Iris pigment epithelial cell (primary cell): ENCODE measurements around the gene PCNT.
"Not testable (repeated sequence)": the region's sequence is repeated elsewhere in the genome, so short reads cannot be mapped to it uniquely, and the experiment has no call there.

ENCODE experiments used
- DNase-seq: peaks from one replicate; pipeline ENCODE4 v3.0.0-alpha.2; 2011; ENCODE audit warnings: low read depth

Gene PCNT

GRCh38 chr21:46426313-46427046, 102.5 kb downstream of the PCNT start:
- DNase-seq: no peak

- DNase-seq: no peak
Measured at GRCh38 chr21:46427516-46427915, 103.6 kb downstream of the PCNT start.

GRCh38 chr21:46428286-46428685, 104.3 kb downstream of the PCNT start:
- no peak for DNase-seq

GRCh38 chr21:46428987-46429710, 105.2 kb downstream of the PCNT start:
- no peak for DNase-seq

GRCh38 chr21:46429754-46430681, 106.1 kb downstream of the PCNT start:
- no peak for DNase-seq

- no peak for DNase-seq
Measured at GRCh38 chr21:46431448-46431847, 107.5 kb downstream of the PCNT start.

GRCh38 chr21:46431884-46432488, 108.0 kb downstream of the PCNT start:
- no peak for DNase-seq

GRCh38 chr21:46433116-46433515, 109.2 kb downstream of the PCNT start:
- DNase-seq: not testable (repeated sequence)

- DNase-seq: no peak
Measured at GRCh38 chr21:46434322-46434958, 110.5 kb downstream of the PCNT start.

- DNase-seq: no peak
Measured at GRCh38 chr21:46435786-46436227, 111.9 kb downstream of the PCNT start.

- DNase-seq: no peak
Measured at GRCh38 chr21:46436621-46437020, 112.7 kb downstream of the PCNT start.

GRCh38 chr21:46437096-46437498, 113.1 kb downstream of the PCNT start:
- no peak for DNase-seq

GRCh38 chr21:46437511-46437910, 113.6 kb downstream of the PCNT start:
- DNase-seq: no peak

- no peak for DNase-seq
Measured at GRCh38 chr21:46438241-46438640, 114.3 kb downstream of the PCNT start.

- no peak for DNase-seq
Measured at GRCh38 chr21:46439906-46440305, 116.0 kb downstream of the PCNT start.

- DNase-seq: no peak
Measured at GRCh38 chr21:46441331-46441730, 117.4 kb downstream of the PCNT start.

GRCh38 chr21:46441961-46442498, 118.1 kb downstream of the PCNT start:
- no peak for DNase-seq

GRCh38 chr21:46442938-46443337, 119.0 kb downstream of the PCNT start:
- no peak for DNase-seq

GRCh38 chr21:46443910-46444309, 120.0 kb downstream of the PCNT start:
- DNase-seq: no peak

GRCh38 chr21:46448108-46448507, 124.2 kb downstream of the PCNT start:
- no peak for DNase-seq

GRCh38 chr21:46448855-46449254, 124.9 kb downstream of the PCNT start:
- not testable (repeated sequence) for DNase-seq
